Type B pancreatic cell (in vitro differentiated cells): ENCODE data around the gene BET1. TPM values are rescaled to one million over a fixed set of nuclear protein-coding genes. Genes with fewer than 3 reads are reported as not detected.

Experiments
- DNase-seq: peaks from one replicate; pipeline ENCODE4 v3.0.0; 2021; ENCODE audit warnings: mixed read lengths; ENCODE audit not compliant: unreplicated experiment; ENCODE audit errors: extremely low spot score
- H3K27ac Mint-ChIP-seq: 2 replicates; pipeline ENCODE4 v1.8.0; 2021; ENCODE audit warnings: mild to moderate bottlenecking, mixed read lengths
- H3K27me3 Mint-ChIP-seq: 2 replicates; pipeline ENCODE4 v1.8.0; 2021; ENCODE audit warnings: mixed read lengths
- H3K36me3 Mint-ChIP-seq: 2 replicates; pipeline ENCODE4 v1.8.0; 2021; ENCODE audit warnings: mixed read lengths
- H3K4me1 Mint-ChIP-seq: one replicate; pipeline ENCODE4 v1.8.0; 2021; ENCODE audit warnings: mixed read lengths; ENCODE audit not compliant: unreplicated experiment
- H3K4me3 Mint-ChIP-seq: 2 replicates; pipeline ENCODE4 v1.8.0; 2021; ENCODE audit warnings: mild to moderate bottlenecking, mixed read lengths
- H3K9me3 Mint-ChIP-seq: 2 replicates; pipeline ENCODE4 v1.8.0; 2021; ENCODE audit warnings: mixed read lengths
- CTCF ChIP-seq: fragments of 200-600 bp; sonication (generic); conservative IDR thresholded peaks from 2 replicates; pipeline ENCODE4 v1.5.0; 2021; ENCODE audit warnings: antibody characterized with exemption, mild to moderate bottlenecking
- total RNA-seq: library from RNA; stranded (reverse); gene quantifications from 2 replicates; pipeline ENCODE4 v1.2.1, GENCODE V29; 2021; ENCODE audit warnings: low replicate concordance

BET1 gene
- total RNA-seq, 1 donor from 2014 or later: 25.9 TPM

GRCh38 chr7:93948873-93949272 is 55.3 kb downstream of the BET1 start:
- no peak for DNase-seq
- Mint-ChIP-seq H3K27me3 (no peaks in the 10 kb centered on the region), H3K27ac (no peak overlapping the region), H3K36me3 (no peaks in the 10 kb centered on the region), H3K9me3 (no peaks in the 10 kb centered on the region), H3K4me3 (no peak overlapping the region), H3K4me1 (no peaks in the 10 kb centered on the region)
- TF ChIP-seq CTCF: no peak

- Mint-ChIP-seq H3K27ac (no peak overlapping the region), H3K4me1 (no peaks in the 10 kb centered on the region), H3K27me3 (no peaks in the 10 kb centered on the region), H3K36me3 (no peaks in the 10 kb centered on the region), H3K9me3 (no peaks in the 10 kb centered on the region), H3K4me3 (no peak overlapping the region)
- no peak for DNase-seq
- TF ChIP-seq CTCF: no peak
These were observed 56.0 kb downstream of the BET1 start for GRCh38 chr7:93948106-93948505.

GRCh38 chr7:93945756-93946535 is 58.2 kb downstream of the BET1 start:
- no peak for TF ChIP-seq CTCF
- Mint-ChIP-seq H3K27ac (no peak overlapping the region), H3K4me3 (no peak overlapping the region)

GRCh38 chr7:93945083-93945482 is 59.1 kb downstream of the BET1 start:
- no peaks in the 10 kb centered on the region for H3K36me3 Mint-ChIP-seq
- no peak for DNase-seq
- H3K9me3 Mint-ChIP-seq: no peaks in the 10 kb centered on the region
- H3K4me1 Mint-ChIP-seq: no peaks in the 10 kb centered on the region
- H3K27ac Mint-ChIP-seq: no peak overlapping the region
- no peak for TF ChIP-seq CTCF
- H3K4me3 Mint-ChIP-seq: no peak overlapping the region
- H3K27me3 Mint-ChIP-seq: peaks cover 5% of the 10 kb centered on the region

More at GRCh38 chr7:93945756-93946535, 58.2 kb downstream of the BET1 start:
- no peaks in the 10 kb centered on the region for H3K9me3 Mint-ChIP-seq
- H3K27me3 Mint-ChIP-seq: peaks cover 1% of the 10 kb centered on the region
- no peaks in the 10 kb centered on the region for H3K4me1 Mint-ChIP-seq
- no peaks in the 10 kb centered on the region for H3K36me3 Mint-ChIP-seq
- DNase-seq: no peak

- H3K9me3 Mint-ChIP-seq: no peaks in the 10 kb centered on the region
- H3K36me3 Mint-ChIP-seq: no peaks in the 10 kb centered on the region
- peaks cover 10% of the 10 kb centered on the region for H3K27me3 Mint-ChIP-seq
- no peak for DNase-seq
- H3K4me1 Mint-ChIP-seq: peaks cover 3% of the 10 kb centered on the region
- no peak overlapping the region for H3K27ac Mint-ChIP-seq
- no peak for TF ChIP-seq CTCF
- H3K4me3 Mint-ChIP-seq: no peak overlapping the region
These were observed 59.5 kb downstream of the BET1 start for GRCh38 chr7:93944673-93945072.
